K562 (cell line): ENCODE data around the gene MEGF9. TPM values are rescaled to one million over a fixed set of nuclear protein-coding genes. Genes with fewer than 3 reads are reported as not detected.

Experiments
- ATAC-seq: fragments of 200-7000 bp; cut with Tn5 transposase; 3 replicates; pipeline ENCODE4 v1.9.1; 2020; ENCODE audit warnings: moderate library complexity
- BruUV-seq: library from RNA; stranded (reverse); fragments of 400-500 nt; replicated peaks from 2 replicates; lab custom pipeline; 2021; lab: Mats Ljungman, UMichigan
- CTCF ChIA-PET: fragments of 300-600 bp; formaldehyde crosslinking; extraction: SDS; loops from one replicate; lab custom pipeline; 2021; ENCODE audit warnings: low intra/inter-chr PET ratio; lab: Yijun Ruan, JAX
- POLR2A ChIA-PET: fragments of 300-600, 350-650 bp; sonication (Branson Sonifier 250); formaldehyde crosslinking; extraction: SDS; loops from one replicate; lab custom pipeline; 2021; ENCODE audit warnings: antibody characterized with exemption, inconsistent platforms; lab: Yijun Ruan, JAX
- DNase-seq, 4 experiments: peaks; one replicate each; pipeline versions ENCODE4 v3.0.0 to v3.0.0-alpha.2; 2011 to 2018; ENCODE audit warnings: low spot score in 3 of 4, mixed read lengths in 3 of 4; ENCODE audit errors: extremely low read depth in 1 of 4
- FAIRE-seq: peaks from 2 replicates; lab custom pipeline; 2011; peaks lifted over from hg19 to GRCh38; lab: Jason Lieb, UNC
- H2AFZ ChIP-seq: 2 replicates; pipeline ENCODE4 v1.6.0; 2011; ENCODE audit warnings: low read depth, low read length, control low read depth, inconsistent platforms
- H3K27ac ChIP-seq: fragments of 200-600 bp; 3 replicates; pipeline ENCODE4 v1.8.0; 2011; ENCODE audit warnings: low read depth, mild to moderate bottlenecking, control low read depth, inconsistent platforms, low read length, moderate library complexity, mixed read lengths; ENCODE audit errors: extremely low read depth
- H3K27me3 ChIP-seq, 2 experiments: fragments of 300-600 bp in 1 of 2; 2 replicates in 1 of 2; 3 replicates in 1 of 2; pipeline versions ENCODE4 v1.6.0 to v1.8.0; 2011; ENCODE audit warnings: inconsistent platforms in 2 of 2, low read length in 2 of 2, mild to moderate bottlenecking in 1 of 2, mixed read lengths in 1 of 2, moderate library complexity in 1 of 2; ENCODE audit not compliant: control insufficient read depth in 2 of 2, insufficient read depth in 2 of 2
- H3K36me3 ChIP-seq: fragments of 300-600 bp; 3 replicates; pipeline ENCODE4 v1.8.0; 2011; ENCODE audit warnings: mild to moderate bottlenecking, low read length, inconsistent platforms; ENCODE audit not compliant: control insufficient read depth, insufficient read depth
- H3K4me1 ChIP-seq, 2 experiments: fragments of 200-600 bp in 1 of 2; replicated peaks in 1 of 2; 2 replicates in 1 of 2; 3 replicates in 1 of 2; pipeline versions ENCODE4 v1.5.1 to v1.8.0; 2011; ENCODE audit warnings: inconsistent platforms in 2 of 2, low read length in 2 of 2, mild to moderate bottlenecking in 1 of 2, mixed read lengths in 1 of 2, moderate library complexity in 1 of 2; ENCODE audit not compliant: control insufficient read depth in 2 of 2, insufficient read depth in 2 of 2
- H3K4me2 ChIP-seq: 2 replicates; pipeline ENCODE4 v1.6.1; 2011; ENCODE audit warnings: low read length, control low read depth, inconsistent platforms, mixed read lengths; ENCODE audit not compliant: insufficient read depth
- H3K4me3 ChIP-seq: fragments of 200-600 bp; sonication (generic), shearing (Covaris generic); 2 replicates; pipeline ENCODE4 v1.5.1; 2016; ENCODE audit warnings: control low read depth, inconsistent platforms
- H3K79me2 ChIP-seq: fragments of 200-600 bp; 3 replicates; pipeline ENCODE4 v1.8.0; 2011; ENCODE audit warnings: low read length, inconsistent platforms; ENCODE audit not compliant: control insufficient read depth, insufficient read depth
- H3K9ac ChIP-seq, 2 experiments: 2 replicates each; pipeline versions ENCODE4 v1.6.0 to v1.6.1; 2011; ENCODE audit warnings: low read depth in 2 of 2, low read length in 2 of 2, control low read depth in 1 of 2, inconsistent platforms in 1 of 2, mild to moderate bottlenecking in 1 of 2, mixed read lengths in 1 of 2; ENCODE audit not compliant: insufficient read depth in 1 of 2
- H3K9me1 ChIP-seq: one replicate; pipeline ENCODE4 v1.6.0; 2011; ENCODE audit warnings: inconsistent platforms, mild to moderate bottlenecking, low read length, moderate library complexity; ENCODE audit not compliant: control insufficient read depth, insufficient read depth
- H3K9me3 ChIP-seq: replicated peaks from 2 replicates; pipeline ENCODE4 v1.5.1; 2011; ENCODE audit warnings: low read depth, low read length, inconsistent platforms; ENCODE audit not compliant: control insufficient read depth, insufficient read depth
- H4K20me1 ChIP-seq: replicated peaks from 2 replicates; pipeline ENCODE4 v1.6.1; 2011; ENCODE audit warnings: low read length, inconsistent platforms, mixed read lengths; ENCODE audit not compliant: control insufficient read depth, insufficient read depth
- CBX5 ChIP-seq: IDR thresholded peaks from 2 replicates; pipeline ENCODE4 v1.6.1; 2014; ENCODE audit warnings: low read depth, borderline replicate concordance
- CEBPB ChIP-seq: fragments of 450-650 bp; IDR thresholded peaks from 2 replicates; pipeline ENCODE4 v1.6.1; 2016; ENCODE audit warnings: missing genetic modification characterization, missing compliant biosample characterization
- CEBPG ChIP-seq, 3 experiments: fragments of 200-800 bp in 1 of 3; sonication (Bioruptor generic) in 1 of 3; sonication (generic) in 1 of 3; formaldehyde crosslinking in 1 of 3; IDR thresholded peaks in 2 of 3; conservative IDR thresholded peaks in 1 of 3; 2 replicates each; pipeline versions ENCODE4 v1.6.1 to v1.8.0; 2016 to 2022; ENCODE audit warnings: missing compliant biosample characterization in 2 of 3, missing genetic modification characterization in 2 of 3, mild to moderate bottlenecking in 1 of 3, missing genetic modification reagents in 1 of 3
- KDM1A ChIP-seq, 2 experiments: fragments of 450-650 bp; IDR thresholded peaks; 2 replicates each; pipeline ENCODE4 v1.6.1; 2016; ENCODE audit warnings: mild to moderate bottlenecking in 2 of 2
- KLF10 ChIP-seq: fragments of 250-450 bp; sonication (Bioruptor Pico); IDR thresholded peaks from 2 replicates; pipeline ENCODE4 v1.6.1; 2021; ENCODE audit warnings: matching md5 sums
- THAP12 ChIP-seq: fragments of 250-450 bp; sonication (Bioruptor Pico); IDR thresholded peaks from 2 replicates; pipeline ENCODE4 v1.9.0; 2021; ENCODE audit warnings: mild to moderate bottlenecking, inconsistent platforms
- ZNF324 ChIP-seq: fragments of 250-450 bp; sonication (Bioruptor Pico); IDR thresholded peaks from 2 replicates; pipeline ENCODE4 v1.4.0; 2020; ENCODE audit warnings: mild to moderate bottlenecking
- ZNF511 ChIP-seq: sonication (generic); formaldehyde crosslinking; IDR thresholded peaks from 2 replicates; pipeline ENCODE4 v1.8.0; 2022; ENCODE audit warnings: mild to moderate bottlenecking, missing genetic modification reagents
- ZNF584 ChIP-seq: fragments of 200-800 bp; sonication (Bioruptor generic); IDR thresholded peaks from 2 replicates; pipeline ENCODE4 v1.6.1; 2016; ENCODE audit warnings: low read depth, mild to moderate bottlenecking, missing genetic modification characterization, missing compliant biosample characterization
- ZNF75A ChIP-seq: fragments of 450-650 bp; formaldehyde crosslinking; IDR thresholded peaks from 2 replicates; pipeline ENCODE4 v1.4.0; 2020; ENCODE audit warnings: mild to moderate bottlenecking
- ZNF766 ChIP-seq: fragments of 200-800 bp; sonication (Bioruptor generic); conservative IDR thresholded peaks from 2 replicates; pipeline ENCODE4 v1.6.1; 2016; ENCODE audit warnings: missing genetic modification characterization, missing compliant biosample characterization
- in situ Hi-C: fragments of 300-500 bp; cut with MboI; formaldehyde crosslinking; loops from 4 replicates; pipeline ENCODE4 v1.15.0; 2018; ENCODE audit warnings: inconsistent platforms, mixed read lengths
- intact Hi-C: fragments of 100-400 bp; cut with micrococcal nuclease; formaldehyde crosslinking; loops from 2 replicates; pipeline ENCODE4 v1.14.2; 2022
- polyA plus RNA-seq, 8 experiments: library from polyadenylated mRNA; depleted of rRNA in 4 of 8; stranded (reverse) in 5 of 8; unstranded in 3 of 8; fragments of >200 nt; fragmentation: Nextera tagmentation in 2 of 8; fragmentation: Illumina TruSeq in 1 of 8; extraction: Ambion mirVana in 2 of 8; extraction: Trizol in 1 of 8; gene quantifications; 2 replicates each; pipeline versions ENCODE4 v1.2.1 to v1.2.3, GENCODE V29; 2011 to 2014; ENCODE audit warnings: inconsistent platforms in 1 of 8, missing spikeins in 1 of 8
- total RNA-seq, 7 experiments: library from RNA; depleted of rRNA in 6 of 7; stranded (reverse); fragments of >200 nt in 6 of 7; fragmentation: Illumina TruSeq in 2 of 7; extraction: Trizol in 2 of 7; gene quantifications; 2 replicates each; pipeline versions ENCODE4 v1.2.1 to v1.2.3, GENCODE V29; 2011 to 2021; ENCODE audit warnings: low replicate concordance in 1 of 7
- TF ChIP-seq, protein P1 (sequence below), 2 experiments: fragments of 450-650 bp in 1 of 2; sonication (generic) in 1 of 2; formaldehyde crosslinking in 1 of 2; IDR thresholded peaks in 1 of 2; conservative IDR thresholded peaks in 1 of 2; 2 replicates each; pipeline versions ENCODE4 v1.6.1 to v1.8.1; 2016 to 2023; ENCODE audit warnings: mild to moderate bottlenecking in 2 of 2, moderate library complexity in 2 of 2, inconsistent platforms in 1 of 2, missing genetic modification reagents in 1 of 2
- TF ChIP-seq, protein P2 (sequence below): fragments of 250-450 bp; sonication (Bioruptor Pico); IDR thresholded peaks from 2 replicates; pipeline ENCODE4 v1.5.0; 2021; ENCODE audit warnings: mild to moderate bottlenecking, borderline replicate concordance

Gene MEGF9
- total and polyA plus RNA-seq, 9 of the 15 experiments (the other 6 are each of a cell fraction or from before 2014, with no cell fraction given): 2.1 to 6.2 (median 3.8) TPM

- Histone ChIP-seq H3K79me2 (no peaks in the 10 kb centered on the region), H3K27me3 (no peaks in the 10 kb centered on the region), H4K20me1 (no peaks in the 10 kb centered on the region), H3K9me3 (no peaks in the 10 kb centered on the region), H3K36me3 (no peaks in the 10 kb centered on the region), H3K27ac (no peak overlapping the region), H2AFZ (no peak overlapping the region), H3K4me1 (no peaks in the 10 kb centered on the region), H3K4me3 (no peak overlapping the region), H3K9ac (no peak overlapping the region), H3K9me1 (no peaks in the 10 kb centered on the region), H3K4me2 (no peak overlapping the region)
- FAIRE-seq (no peak), DNase-seq (no peak), ATAC-seq (peak; percentile 57)
- intact Hi-C loops (loop anchor here (10.0 kb wide), 2 partner anchors 248 to 318 kb away; no protein-coding TSS in a partner anchor), in situ Hi-C loops (loop anchor here (25.0 kb wide), 1 partner anchor 320 kb away; the partner anchor contains the start of gene TRAF1)
- no TSS peak for BruUV-seq
- POLR2A ChIA-PET: interaction anchor here (1.2 kb wide), 1 partner anchor 95 kb away, joined by 4 read pairs; no protein-coding TSS in a partner anchor
- CTCF ChIA-PET: no interaction called here
- TF ChIP-seq CBX5: no peak
- no peak for TF ChIP-seq ZNF511
- TF ChIP-seq, protein P1, sequence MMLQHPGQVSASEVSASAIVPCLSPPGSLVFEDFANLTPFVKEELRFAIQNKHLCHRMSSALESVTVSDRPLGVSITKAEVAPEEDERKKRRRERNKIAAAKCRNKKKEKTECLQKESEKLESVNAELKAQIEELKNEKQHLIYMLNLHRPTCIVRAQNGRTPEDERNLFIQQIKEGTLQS (IDR thresholded peaks at IDR 0.05): peak; percentile 92
- TF ChIP-seq, protein P1 (CRISPR knock-in tag; conservative IDR thresholded peaks at IDR 0.05): no peak
- TF ChIP-seq CEBPG (CRISPR knock-in tag; IDR thresholded peaks at IDR 0.05): peak; percentile 68
- peak; percentile 95 to 96 for TF ChIP-seq CEBPG (tag; conservative IDR thresholded peaks at IDR 0.05 in 1 of 2, IDR thresholded peaks at IDR 0.05 in 1 of 2)
- TF ChIP-seq ZNF324 (CRISPR knock-in tag): no peak
- TF ChIP-seq ZNF75A (CRISPR knock-in tag): no peak
- peak; percentile 70; the same call in 1 of the 2 replicates for TF ChIP-seq ZNF584 (CRISPR knock-in tag)
- TF ChIP-seq ZNF766 (CRISPR knock-in tag): 0 out of 2 replicates have a peak, but pooled peaks have one; percentile 20
- no peak for TF ChIP-seq THAP12 (CRISPR knock-in tag)
- peak; percentile 71 for TF ChIP-seq CEBPB
- TF ChIP-seq KDM1A (IDR thresholded peaks at IDR 0.05): no peak
- TF ChIP-seq, protein P2, sequence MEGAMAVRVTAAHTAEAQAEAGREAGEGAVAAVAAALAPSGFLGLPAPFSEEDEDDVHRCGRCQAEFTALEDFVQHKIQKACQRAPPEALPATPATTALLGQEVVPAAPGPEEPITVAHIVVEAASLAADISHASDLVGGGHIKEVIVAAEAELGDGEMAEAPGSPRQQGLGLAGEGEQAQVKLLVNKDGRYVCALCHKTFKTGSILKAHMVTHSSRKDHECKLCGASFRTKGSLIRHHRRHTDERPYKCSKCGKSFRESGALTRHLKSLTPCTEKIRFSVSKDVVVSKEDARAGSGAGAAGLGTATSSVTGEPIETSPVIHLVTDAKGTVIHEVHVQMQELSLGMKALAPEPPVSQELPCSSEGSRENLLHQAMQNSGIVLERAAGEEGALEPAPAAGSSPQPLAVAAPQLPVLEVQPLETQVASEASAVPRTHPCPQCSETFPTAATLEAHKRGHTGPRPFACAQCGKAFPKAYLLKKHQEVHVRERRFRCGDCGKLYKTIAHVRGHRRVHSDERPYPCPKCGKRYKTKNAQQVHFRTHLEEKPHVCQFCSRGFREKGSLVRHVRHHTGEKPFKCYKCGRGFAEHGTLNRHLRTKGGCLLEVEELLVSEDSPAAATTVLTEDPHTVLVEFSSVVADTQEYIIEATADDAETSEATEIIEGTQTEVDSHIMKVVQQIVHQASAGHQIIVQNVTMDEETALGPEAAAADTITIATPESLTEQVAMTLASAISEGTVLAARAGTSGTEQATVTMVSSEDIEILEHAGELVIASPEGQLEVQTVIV (CRISPR knock-in tag): no peak
- TF ChIP-seq KLF10 (CRISPR knock-in tag): no peak
Observed at GRCh38 chr9:120616966-120617935, 97.0 kb downstream of the MEGF9 start.
